Measurements from ENCODE around the gene PAX7. TPM values are rescaled to one million over a fixed set of nuclear protein-coding genes. Genes with fewer than 3 reads are reported as not detected.

Gene PAX7
- polyA plus RNA-seq, 1 experiment: not detected

DNA sequence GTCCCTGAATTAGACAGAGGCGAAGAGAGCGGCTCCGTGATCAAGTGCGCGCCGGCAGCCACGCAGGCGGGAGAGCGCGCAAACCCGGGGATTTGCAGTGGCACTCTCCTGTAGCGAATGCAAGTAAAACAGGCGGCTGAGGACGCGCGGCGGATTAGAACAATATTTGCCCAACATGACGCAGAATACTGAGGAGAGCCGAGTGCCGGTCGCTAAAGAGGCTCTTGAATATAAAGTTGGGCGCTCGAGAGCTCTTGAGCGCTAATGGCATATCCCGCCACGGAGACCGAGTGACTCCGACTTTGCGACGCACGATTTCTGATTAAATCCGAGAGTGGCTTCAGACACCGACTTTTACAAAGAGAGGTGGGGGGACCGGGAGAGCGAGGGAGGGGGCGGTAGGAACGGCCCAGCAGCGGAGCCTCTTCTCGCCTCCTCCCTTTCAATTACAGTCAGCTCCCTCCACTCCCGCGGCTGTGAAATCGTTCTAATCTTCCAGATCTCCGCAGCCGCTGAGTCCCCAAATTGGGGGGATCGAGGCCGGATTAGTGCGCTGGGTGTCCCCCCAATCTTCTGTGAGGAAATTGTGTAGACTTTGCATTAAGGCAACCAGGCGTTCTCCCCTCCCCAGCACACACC lies 2.3 kb downstream of the PAX7 start:
- no peak for DNase-seq (ENCODE audit: low read depth)
- TF ChIP-seq, protein P1, sequence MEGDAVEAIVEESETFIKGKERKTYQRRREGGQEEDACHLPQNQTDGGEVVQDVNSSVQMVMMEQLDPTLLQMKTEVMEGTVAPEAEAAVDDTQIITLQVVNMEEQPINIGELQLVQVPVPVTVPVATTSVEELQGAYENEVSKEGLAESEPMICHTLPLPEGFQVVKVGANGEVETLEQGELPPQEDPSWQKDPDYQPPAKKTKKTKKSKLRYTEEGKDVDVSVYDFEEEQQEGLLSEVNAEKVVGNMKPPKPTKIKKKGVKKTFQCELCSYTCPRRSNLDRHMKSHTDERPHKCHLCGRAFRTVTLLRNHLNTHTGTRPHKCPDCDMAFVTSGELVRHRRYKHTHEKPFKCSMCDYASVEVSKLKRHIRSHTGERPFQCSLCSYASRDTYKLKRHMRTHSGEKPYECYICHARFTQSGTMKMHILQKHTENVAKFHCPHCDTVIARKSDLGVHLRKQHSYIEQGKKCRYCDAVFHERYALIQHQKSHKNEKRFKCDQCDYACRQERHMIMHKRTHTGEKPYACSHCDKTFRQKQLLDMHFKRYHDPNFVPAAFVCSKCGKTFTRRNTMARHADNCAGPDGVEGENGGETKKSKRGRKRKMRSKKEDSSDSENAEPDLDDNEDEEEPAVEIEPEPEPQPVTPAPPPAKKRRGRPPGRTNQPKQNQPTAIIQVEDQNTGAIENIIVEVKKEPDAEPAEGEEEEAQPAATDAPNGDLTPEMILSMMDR (IDR thresholded peaks at IDR 0.05; ENCODE audit: insufficient read depth, low read depth, low read length): no peak
- Histone ChIP-seq H3K4me3 (ENCODE audit: low read depth, low read length) (no peak overlapping the region), H3K27me3 (ENCODE audit: control insufficient read depth, insufficient read depth, low read length) (peaks cover 82% of the 10 kb centered on the region), H3K36me3 (ENCODE audit: control insufficient read depth, insufficient read depth, low read length) (no peaks in the 10 kb centered on the region)
- POLR2A ChIA-PET: no interaction called here
- CTCF ChIA-PET: interaction anchor here (1.1 kb wide), 1 partner anchor 35 kb away, joined by 3 read pairs; no protein-coding TSS in a partner anchor

DNA sequence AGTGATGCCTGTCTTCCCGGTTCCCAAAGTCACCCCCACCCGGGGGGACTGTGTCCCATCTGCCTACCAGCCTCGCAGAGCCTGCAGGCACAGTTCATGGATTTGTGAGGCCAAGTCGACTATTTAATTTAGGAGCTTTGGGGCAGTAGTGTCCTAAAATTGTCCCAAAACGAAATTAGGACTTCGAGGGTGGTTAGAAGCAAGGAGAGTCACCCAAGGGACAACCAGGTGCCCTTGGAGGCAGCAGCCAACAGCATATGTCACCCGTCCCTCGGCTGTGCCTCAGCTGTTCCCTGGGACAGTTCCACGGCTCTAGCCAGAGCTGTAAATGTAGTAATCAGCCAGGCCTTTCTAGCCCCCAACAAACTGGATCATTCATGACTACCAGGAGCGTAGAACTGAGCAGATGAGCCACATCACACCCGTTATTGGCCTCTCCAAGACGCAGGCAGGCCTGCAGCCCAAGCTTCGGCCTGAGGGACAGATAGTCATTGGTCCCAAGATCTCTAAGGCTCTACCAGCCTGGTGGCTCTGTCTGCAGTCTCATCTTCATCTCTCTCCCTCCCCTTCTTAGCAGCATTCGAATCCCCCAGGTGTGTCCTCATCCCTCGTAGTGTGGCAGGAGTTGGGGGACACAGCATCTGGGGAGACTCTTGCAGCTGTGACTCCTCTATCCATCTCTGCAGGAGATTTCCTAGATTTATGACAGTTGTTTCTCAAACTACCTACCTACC lies 2.9 kb downstream of the PAX7 start:
- DNase-seq (ENCODE audit: low read depth): no peak
- no peak overlapping the region for H3K4me3 ChIP-seq (ENCODE audit: low read depth, low read length)
- peaks cover 84% of the 10 kb centered on the region for H3K27me3 ChIP-seq (ENCODE audit: control insufficient read depth, insufficient read depth, low read length)
- no peaks in the 10 kb centered on the region for H3K36me3 ChIP-seq (ENCODE audit: control insufficient read depth, insufficient read depth, low read length)
- CTCF ChIA-PET: interaction anchor here (1.0 to 1.1 kb wide), 2 partner anchors 33 to 36 kb away, joined by 3 read pairs; no protein-coding TSS in a partner anchor
- TF ChIP-seq, protein P1 (IDR thresholded peaks at IDR 0.05; ENCODE audit: insufficient read depth, low read depth, low read length): no peak
- POLR2A ChIA-PET: no interaction called here

DNA sequence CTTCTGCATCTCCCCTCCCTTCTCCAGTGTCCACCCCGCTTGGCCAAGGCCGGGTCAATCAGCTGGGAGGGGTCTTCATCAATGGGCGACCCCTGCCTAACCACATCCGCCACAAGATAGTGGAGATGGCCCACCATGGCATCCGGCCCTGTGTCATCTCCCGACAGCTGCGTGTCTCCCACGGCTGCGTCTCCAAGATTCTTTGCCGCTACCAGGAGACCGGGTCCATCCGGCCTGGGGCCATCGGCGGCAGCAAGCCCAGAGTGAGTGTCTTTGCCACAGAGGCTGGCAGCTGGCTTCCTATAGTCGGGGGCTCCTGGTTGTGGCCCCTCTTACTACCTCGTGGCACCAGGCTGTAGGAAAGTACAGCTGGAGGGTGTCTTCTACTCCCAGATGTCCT lies 3.6 kb downstream of the PAX7 start:
- DNase-seq (ENCODE audit: low read depth): no peak
- Histone ChIP-seq H3K4me3 (ENCODE audit: low read depth, low read length) (no peak overlapping the region), H3K27me3 (ENCODE audit: control insufficient read depth, insufficient read depth, low read length) (peaks cover 83% of the 10 kb centered on the region), H3K36me3 (ENCODE audit: control insufficient read depth, insufficient read depth, low read length) (no peaks in the 10 kb centered on the region)
- TF ChIP-seq, protein P1 (IDR thresholded peaks at IDR 0.05; ENCODE audit: insufficient read depth, low read depth, low read length): no peak
- CTCF ChIA-PET: interaction anchor here (1.0 to 1.3 kb wide), 2 partner anchors 10 to 34 kb away, joined by 3 read pairs; no protein-coding TSS in a partner anchor
- POLR2A ChIA-PET: no interaction called here

DNA sequence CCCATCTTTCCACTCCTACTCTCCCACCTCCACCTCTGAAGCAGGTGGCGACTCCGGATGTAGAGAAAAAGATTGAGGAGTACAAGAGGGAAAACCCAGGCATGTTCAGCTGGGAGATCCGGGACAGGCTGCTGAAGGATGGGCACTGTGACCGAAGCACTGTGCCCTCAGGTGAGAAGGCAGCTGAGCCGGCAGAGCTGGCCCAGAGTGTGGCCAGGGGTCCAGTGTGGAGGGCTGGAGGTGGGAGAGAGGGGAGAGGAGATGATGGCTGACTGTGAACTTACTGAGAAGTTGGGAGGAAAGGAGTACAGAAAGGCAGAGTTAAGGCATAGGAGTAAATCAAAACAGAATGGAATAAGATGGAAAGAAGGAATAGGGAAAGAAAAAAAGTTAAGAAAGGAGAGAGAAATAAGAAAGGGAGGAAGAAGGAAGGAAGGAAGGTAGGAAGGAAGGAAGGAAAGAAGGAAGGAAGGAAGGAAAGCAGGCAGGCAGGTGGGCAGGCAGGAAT lies 4.5 kb downstream of the PAX7 start:
- POLR2A ChIA-PET: no interaction called here
- H3K36me3 ChIP-seq (ENCODE audit: control insufficient read depth, insufficient read depth, low read length): no peaks in the 10 kb centered on the region
- DNase-seq (ENCODE audit: low read depth): no peak
- H3K27me3 ChIP-seq (ENCODE audit: control insufficient read depth, insufficient read depth, low read length): peaks cover 80% of the 10 kb centered on the region
- CTCF ChIA-PET: interaction anchor here (1.3 kb wide), 1 partner anchor 9 kb away, joined by 3 read pairs; no protein-coding TSS in a partner anchor
- no peak overlapping the region for H3K4me3 ChIP-seq (ENCODE audit: low read depth, low read length)
- TF ChIP-seq, protein P1 (IDR thresholded peaks at IDR 0.05; ENCODE audit: insufficient read depth, low read depth, low read length): no peak

DNA sequence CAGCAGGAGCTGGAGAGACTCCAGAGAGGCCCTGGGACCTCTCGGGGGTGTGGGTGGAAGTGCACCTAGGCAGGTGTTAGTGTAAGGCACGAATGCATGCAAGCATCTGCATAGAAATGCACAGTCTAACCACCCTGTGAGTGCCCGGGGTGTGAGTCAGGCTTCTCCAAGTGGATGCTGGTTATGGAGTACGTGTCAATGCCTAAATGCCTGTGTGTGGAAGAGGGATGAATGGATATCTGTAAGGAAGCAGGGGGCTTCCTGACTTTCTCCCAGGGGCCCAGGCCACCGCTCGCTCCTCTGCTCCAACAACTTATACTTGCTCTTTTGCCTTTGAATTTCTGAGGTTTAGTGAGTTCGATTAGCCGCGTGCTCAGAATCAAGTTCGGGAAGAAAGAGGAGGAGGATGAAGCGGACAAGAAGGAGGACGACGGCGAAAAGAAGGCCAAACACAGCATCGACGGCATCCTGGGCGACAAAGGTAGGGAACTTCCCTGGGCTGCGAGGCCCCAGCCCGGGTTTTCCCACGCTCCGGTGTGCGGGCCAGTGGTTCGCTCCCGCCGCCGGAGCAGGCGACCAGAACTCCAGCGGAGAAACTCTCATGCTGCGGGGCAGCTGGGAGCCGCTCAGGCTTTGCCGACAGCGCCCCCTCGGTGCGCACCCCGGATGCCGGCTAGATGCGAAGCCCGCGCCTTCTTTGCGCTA lies 5.4 kb downstream of the PAX7 start:
- ChIA-PET CTCF (no interaction called here), POLR2A (no interaction called here)
- H3K4me3 ChIP-seq (ENCODE audit: low read depth, low read length): no peak overlapping the region
- DNase-seq (ENCODE audit: low read depth): no peak
- TF ChIP-seq, protein P1 (IDR thresholded peaks at IDR 0.05; ENCODE audit: insufficient read depth, low read depth, low read length): no peak
- no peaks in the 10 kb centered on the region for H3K36me3 ChIP-seq (ENCODE audit: control insufficient read depth, insufficient read depth, low read length)
- peaks cover 82% of the 10 kb centered on the region for H3K27me3 ChIP-seq (ENCODE audit: control insufficient read depth, insufficient read depth, low read length)

Data from BJ (cell line).